Naive thymus-derived CD8-positive, alpha-beta T cell (primary cell): ENCODE results near the gene ZNF546. TPM values are rescaled to one million over a fixed set of nuclear protein-coding genes. Genes with fewer than 3 reads are reported as not detected.

ENCODE experiments used
- ATAC-seq, 2 donors: fragments of 150-1000 bp; cut with Tn5 transposase in 1 of 2; sonication (Bioruptor Pico), chemical (Tn5 transposase) in 1 of 2; 1 replicate in 1 of 2; 2 replicates in 1 of 2; pipeline ENCODE4 v1.10.0; 2021; ENCODE audit warnings: mild to moderate bottlenecking in 2 of 2, moderate library complexity in 2 of 2
- POLR2A ChIA-PET: fragments of 350-600 bp; sonication (Branson Sonifier 250); formaldehyde crosslinking; loops from one replicate; lab custom pipeline; 2021; ENCODE audit warnings: antibody characterized with exemption; lab: Charles Lee
- DNase-seq, 10 donors: peaks; one replicate each; pipeline versions ENCODE4 v3.0.0 to v3.0.0-alpha.2; 2020 to 2022
- H3K27ac Mint-ChIP-seq, 10 donors: one replicate each; pipeline ENCODE4 v1.8.0; 2020 to 2022; ENCODE audit warnings: mild to moderate bottlenecking in 10 of 10, mixed read lengths in 10 of 10, moderate library complexity in 4 of 10, inconsistent platforms in 1 of 10
- H3K27me3 Mint-ChIP-seq, 5 donors: one replicate each; pipeline ENCODE4 v1.8.0; 2021 to 2022; ENCODE audit warnings: mixed read lengths in 5 of 5
- H3K36me3 Mint-ChIP-seq, 3 donors: one replicate each; pipeline ENCODE4 v1.8.0; 2020 to 2022; ENCODE audit warnings: mixed read lengths in 3 of 3, mild to moderate bottlenecking in 2 of 3, inconsistent platforms in 1 of 3
- H3K4me1 Mint-ChIP-seq, 4 donors: one replicate each; pipeline ENCODE4 v1.8.0; 2021 to 2022; ENCODE audit warnings: mixed read lengths in 4 of 4
- H3K4me3 Mint-ChIP-seq, 10 donors: one replicate each; pipeline ENCODE4 v1.8.0; 2020 to 2022; ENCODE audit warnings: mild to moderate bottlenecking in 10 of 10, mixed read lengths in 10 of 10, moderate library complexity in 6 of 10, inconsistent platforms in 1 of 10
- H3K9me3 Mint-ChIP-seq, 9 donors: one replicate each; pipeline ENCODE4 v1.8.0; 2020 to 2022; ENCODE audit warnings: mixed read lengths in 9 of 9, mild to moderate bottlenecking in 3 of 9, inconsistent platforms in 1 of 9, moderate library complexity in 1 of 9
- polyA plus RNA-seq, 3 donors: library from polyadenylated mRNA; unstranded; fragments of 300-500 nt; fragmentation: Illumina TruSeq; gene quantifications; one replicate each; pipeline ENCODE4 v1.2.3, GENCODE V29; 2021
- total RNA-seq, 8 experiments: library from RNA in 2 of 8; stranded (reverse) in 2 of 8; gene quantifications; one replicate each; pipeline ENCODE4 v1.2.3 and lab custom pipeline; 2021 to 2026

The ZNF546 gene
- total and polyA plus RNA-seq, 5 experiments from 2014 or later: 4.0 to 22.0 (median 6.4) TPM

- Mint-ChIP-seq H3K9me3 (peaks cover 0 to 47% (median 27%) of the 10 kb centered on the region in 9 donors), H3K4me3 (no peak overlapping the region), H3K27me3 (no peaks in the 10 kb centered on the region), H3K36me3 (peaks cover 23 to 46% (median 32%) of the 10 kb centered on the region in 3 donors), H3K4me1 (peaks cover 10 to 40% (median 33%) of the 10 kb centered on the region in 4 donors), H3K27ac (no peak overlapping the region)
- POLR2A ChIA-PET: interaction anchor here (0.7 kb wide), 1 partner anchor 8 kb away, joined by 4 read pairs; no protein-coding TSS in a partner anchor
- ATAC-seq (no peak), DNase-seq (no peak)
Measured at GRCh38 chr19:39987167-39987566, 9.7 kb upstream of the ZNF546 start.

GRCh38 chr19:39987596-39987995 is 9.3 kb upstream of the ZNF546 start:
- ATAC-seq (no peak), DNase-seq (no peak)
- H3K27ac Mint-ChIP-seq: no peak overlapping the region
- H3K9me3 Mint-ChIP-seq: peaks cover 0 to 47% (median 27%) of the 10 kb centered on the region in 9 donors
- H3K27me3 Mint-ChIP-seq: no peaks in the 10 kb centered on the region
- H3K36me3 Mint-ChIP-seq: peaks cover 21 to 44% (median 32%) of the 10 kb centered on the region in 3 donors
- POLR2A ChIA-PET: interaction anchor here (0.7 kb wide), 1 partner anchor 9 kb away, joined by 4 read pairs; no protein-coding TSS in a partner anchor
- peaks cover 11 to 44% (median 37%) of the 10 kb centered on the region in 4 donors for H3K4me1 Mint-ChIP-seq
- H3K4me3 Mint-ChIP-seq: peak overlapping the region in 1 of 10 donors; percentile 29

GRCh38 chr19:39993605-39994004 is 3.3 kb upstream of the ZNF546 start:
- H3K27me3 Mint-ChIP-seq: no peaks in the 10 kb centered on the region
- no peak for ATAC-seq
- POLR2A ChIA-PET: no interaction called here

GRCh38 chr19:39994361-39994760 is 2.5 kb upstream of the ZNF546 start:
- H3K27ac Mint-ChIP-seq: peak overlapping the region in 1 of 10 donors; percentile 18
- H3K36me3 Mint-ChIP-seq: peaks cover 7 to 18% (median 13%) of the 10 kb centered on the region in 3 donors

More at GRCh38 chr19:39993605-39994004, 3.3 kb upstream of the ZNF546 start:
- Mint-ChIP-seq H3K4me1 (peaks cover 25 to 74% (median 69%) of the 10 kb centered on the region in 4 donors), H3K36me3 (peaks cover 7 to 20% (median 13%) of the 10 kb centered on the region in 3 donors), H3K27ac (peak overlapping the region in 1 of 10 donors; percentile 57), H3K4me3 (no peak overlapping the region), H3K9me3 (peaks cover 0 to 16% (median 3%) of the 10 kb centered on the region in 9 donors)
- DNase-seq: no peak

GRCh38 chr19:39995794-39996193 is 1.1 kb upstream of the ZNF546 start:
- ATAC-seq (no peak), DNase-seq (no peak)
- peaks cover 25 to 58% (median 54%) of the 10 kb centered on the region in 4 donors for H3K4me1 Mint-ChIP-seq
- H3K9me3 Mint-ChIP-seq: peaks cover 0 to 16% (median 3%) of the 10 kb centered on the region in 9 donors
- peak overlapping the region in 5 of 10 donors; percentile 16 to 99 (median 43) for H3K27ac Mint-ChIP-seq
- POLR2A ChIA-PET: interaction anchor here (0.6 to 2.2 kb wide), 4 partner anchors 17 to 132 kb away, joined by 3 to 16 read pairs (median 6); partner anchors contain the start of genes PSMC4 and ZNF780A
- peak overlapping the region; percentile 52 to 99 (median 77) for H3K4me3 Mint-ChIP-seq
- peaks cover 9 to 16% (median 13%) of the 10 kb centered on the region in 3 donors for H3K36me3 Mint-ChIP-seq
- no peaks in the 10 kb centered on the region for H3K27me3 Mint-ChIP-seq

More at GRCh38 chr19:39994361-39994760, 2.5 kb upstream of the ZNF546 start:
- Mint-ChIP-seq H3K4me1 (peaks cover 25 to 71% (median 65%) of the 10 kb centered on the region in 4 donors), H3K9me3 (peaks cover 0 to 16% (median 3%) of the 10 kb centered on the region in 9 donors), H3K4me3 (peak overlapping the region in 3 of 10 donors; percentile 0 to 29 (median 20)), H3K27me3 (no peaks in the 10 kb centered on the region)
- POLR2A ChIA-PET: no interaction called here
- DNase-seq (no peak), ATAC-seq (no peak)

GRCh38 chr19:39996218-39996810 is 546 bp upstream of the ZNF546 start:
- DNase-seq: peak in 4 of 10 donors; percentile 19 to 64 (median 30)
- POLR2A ChIA-PET: interaction anchor here (0.6 to 2.2 kb wide), 11 partner anchors 17 to 162 kb away, joined by 3 to 16 read pairs (median 5); partner anchors contain the start of genes DYRK1B, FBL, PSMC4 and ZNF780A

GRCh38 chr19:39997638-39998216 is 867 bp downstream of the ZNF546 start:
- ATAC-seq: peak in 1 of 2 donors; percentile 18
- H3K36me3 Mint-ChIP-seq: peaks cover 8 to 16% (median 12%) of the 10 kb centered on the region in 3 donors
- peak overlapping the region; percentile 84 to 100 (median 98) for H3K4me3 Mint-ChIP-seq
- no peaks in the 10 kb centered on the region for H3K27me3 Mint-ChIP-seq
- POLR2A ChIA-PET: interaction anchor here (1.3 to 2.2 kb wide), 6 partner anchors 27 to 164 kb away, joined by 3 to 16 read pairs (median 6); partner anchors contain the start of genes DYRK1B, FBL, PSMC4 and ZNF780B
- peak in 2 of 10 donors; percentile 4 to 14 for DNase-seq
- H3K9me3 Mint-ChIP-seq: peaks cover 0 to 16% (median 3%) of the 10 kb centered on the region in 9 donors
- H3K27ac Mint-ChIP-seq: peak overlapping the region; percentile 88 to 99 (median 96)
- H3K4me1 Mint-ChIP-seq: peaks cover 17 to 42% (median 37%) of the 10 kb centered on the region in 4 donors

More at GRCh38 chr19:39996218-39996810, 546 bp upstream of the ZNF546 start:
- H3K27ac Mint-ChIP-seq: peak overlapping the region; percentile 88 to 99 (median 96)
- H3K4me1 Mint-ChIP-seq: peaks cover 22 to 53% (median 49%) of the 10 kb centered on the region in 4 donors
- peaks cover 0 to 16% (median 3%) of the 10 kb centered on the region in 9 donors for H3K9me3 Mint-ChIP-seq
- H3K27me3 Mint-ChIP-seq: no peaks in the 10 kb centered on the region
- peak overlapping the region; percentile 84 to 100 (median 98) for H3K4me3 Mint-ChIP-seq
- peaks cover 9 to 16% (median 13%) of the 10 kb centered on the region in 3 donors for H3K36me3 Mint-ChIP-seq
- peak; percentile 54 to 64 for ATAC-seq

- DNase-seq (no peak), ATAC-seq (no peak)
- Mint-ChIP-seq H3K9me3 (peaks cover 0 to 8% (median 0%) of the 10 kb centered on the region in 9 donors), H3K27ac (peak overlapping the region in 9 of 10 donors; percentile 83 to 99 (median 96)), H3K4me3 (peak overlapping the region in 8 of 10 donors; percentile 84 to 100 (median 98)), H3K4me1 (peaks cover 13 to 40% (median 35%) of the 10 kb centered on the region in 4 donors), H3K27me3 (no peaks in the 10 kb centered on the region), H3K36me3 (peaks cover 5 to 9% (median 8%) of the 10 kb centered on the region in 3 donors)
- POLR2A ChIA-PET: no interaction called here
Measured at GRCh38 chr19:39998501-39998900, 1.6 kb downstream of the ZNF546 start.

- Mint-ChIP-seq H3K4me1 (peaks cover 0 to 7% (median 1%) of the 10 kb centered on the region in 4 donors), H3K9me3 (peaks cover 0 to 13% (median 8%) of the 10 kb centered on the region in 9 donors), H3K27ac (no peak overlapping the region), H3K36me3 (peaks cover 21 to 50% (median 43%) of the 10 kb centered on the region in 3 donors), H3K27me3 (no peaks in the 10 kb centered on the region), H3K4me3 (no peak overlapping the region)
- POLR2A ChIA-PET: no interaction called here
- no peak for DNase-seq
- no peak for ATAC-seq
Measured at GRCh38 chr19:40005691-40006272, 8.9 kb downstream of the ZNF546 start.

- no peaks in the 10 kb centered on the region for H3K27me3 Mint-ChIP-seq
- peaks cover 22 to 53% (median 48%) of the 10 kb centered on the region in 3 donors for H3K36me3 Mint-ChIP-seq
- H3K27ac Mint-ChIP-seq: no peak overlapping the region
- H3K9me3 Mint-ChIP-seq: peaks cover 0 to 14% (median 9%) of the 10 kb centered on the region in 9 donors
- POLR2A ChIA-PET: no interaction called here
- ATAC-seq (no peak), DNase-seq (no peak)
- H3K4me1 Mint-ChIP-seq: peaks cover 0 to 7% (median 1%) of the 10 kb centered on the region in 4 donors
- no peak overlapping the region for H3K4me3 Mint-ChIP-seq
Measured at GRCh38 chr19:40006273-40006691, 9.4 kb downstream of the ZNF546 start.

- POLR2A ChIA-PET: no interaction called here
- no peak for DNase-seq
- no peaks in the 10 kb centered on the region for H3K27me3 Mint-ChIP-seq
- H3K27ac Mint-ChIP-seq: no peak overlapping the region
- no peak overlapping the region for H3K4me3 Mint-ChIP-seq
- peaks cover 0 to 47% (median 36%) of the 10 kb centered on the region in 9 donors for H3K9me3 Mint-ChIP-seq
- H3K4me1 Mint-ChIP-seq: peaks cover 0 to 7% (median 1%) of the 10 kb centered on the region in 4 donors
- no peak for ATAC-seq
- H3K36me3 Mint-ChIP-seq: peaks cover 49 to 84% (median 82%) of the 10 kb centered on the region in 3 donors
Measured at GRCh38 chr19:40009674-40010073, 12.8 kb downstream of the ZNF546 start.

- no peak overlapping the region for H3K4me3 Mint-ChIP-seq
- POLR2A ChIA-PET: no interaction called here
- DNase-seq (no peak), ATAC-seq (no peak)
- peaks cover 47 to 77% (median 55%) of the 10 kb centered on the region in 3 donors for H3K36me3 Mint-ChIP-seq
- H3K27me3 Mint-ChIP-seq: no peaks in the 10 kb centered on the region
- H3K9me3 Mint-ChIP-seq: peaks cover 3 to 82% (median 49%) of the 10 kb centered on the region in 9 donors
- H3K4me1 Mint-ChIP-seq: no peaks in the 10 kb centered on the region
- H3K27ac Mint-ChIP-seq: no peak overlapping the region
Measured at GRCh38 chr19:40013991-40014390, 17.1 kb downstream of the ZNF546 start.
